Umbilical cord (tissue), 2 donors: ENCODE results near the gene CHRD. TPM values are rescaled to one million over a fixed set of nuclear protein-coding genes. Genes with fewer than 3 reads are reported as not detected.
"Not testable (repeated sequence)": the region's sequence is repeated elsewhere in the genome, so short reads cannot be mapped to it uniquely, and the experiment has no call there.

Experiments
- DNase-seq: peaks from one replicate; pipeline ENCODE4 v3.0.0-alpha.2; 2015; ENCODE audit warnings: low spot score
- total RNA-seq: library from RNA; depleted of rRNA; stranded (reverse); fragments of >200 nt; gene quantifications from one replicate; pipeline ENCODE4 v1.2.3, GENCODE V29; 2014; ENCODE audit warnings: low replicate concordance; ENCODE audit not compliant: insufficient read depth

CHRD gene
- total RNA-seq, 1 donor from 2014 or later, result 13.7 TPM

DNA sequence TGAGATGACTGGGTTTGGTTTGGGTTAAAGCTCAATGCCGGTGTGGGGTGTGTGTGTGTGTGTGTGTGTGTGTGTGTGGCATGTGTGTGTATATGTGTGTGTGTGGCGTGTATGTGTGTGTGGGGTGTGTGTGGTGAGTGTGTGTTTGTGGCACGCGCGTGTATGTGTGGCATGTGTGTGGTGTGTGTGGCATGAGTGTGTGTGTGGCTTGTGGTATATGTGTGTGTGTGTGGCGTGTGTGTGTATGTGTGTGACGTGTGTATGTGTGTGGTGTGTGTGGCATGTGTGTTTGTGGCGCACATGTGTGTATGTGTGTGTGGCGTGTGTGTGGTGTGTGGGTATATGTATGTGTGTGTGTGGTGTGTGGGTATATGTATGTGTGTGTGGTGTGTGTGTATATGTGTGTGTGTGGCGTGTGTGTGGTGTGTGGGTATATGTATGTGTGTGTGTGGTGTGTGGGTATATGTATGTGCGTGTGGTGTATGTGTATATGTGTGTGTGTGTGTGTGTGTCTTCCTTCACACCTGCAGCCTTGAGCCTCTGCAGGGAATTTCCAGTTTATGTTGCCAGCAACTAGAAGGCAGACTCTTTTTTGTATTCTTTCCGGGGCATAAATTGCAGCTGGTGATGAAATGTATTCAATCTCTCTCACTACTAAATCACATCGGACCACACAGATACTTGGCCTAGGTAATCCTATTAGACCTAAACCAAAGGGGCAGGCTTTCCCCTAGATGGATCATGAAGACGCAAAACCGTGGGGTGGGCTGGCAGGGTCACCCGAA is 34.8 kb downstream of the CHRD start:
- no peak for DNase-seq

DNA sequence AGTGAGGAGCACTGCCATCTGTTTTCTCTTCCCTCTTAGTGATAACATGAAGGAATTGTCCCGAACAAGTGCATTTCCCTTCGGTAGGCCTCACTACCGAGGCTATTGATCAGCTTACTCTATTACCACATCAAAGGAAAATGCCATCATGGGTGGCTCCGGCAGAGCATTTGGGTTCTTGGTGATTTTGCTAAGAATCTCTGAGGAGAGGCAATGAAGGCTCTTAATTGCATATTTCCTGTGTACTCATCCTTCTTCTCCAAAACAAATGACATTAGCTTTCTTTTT is 35.3 kb downstream of the CHRD start:
- no peak for DNase-seq

DNA sequence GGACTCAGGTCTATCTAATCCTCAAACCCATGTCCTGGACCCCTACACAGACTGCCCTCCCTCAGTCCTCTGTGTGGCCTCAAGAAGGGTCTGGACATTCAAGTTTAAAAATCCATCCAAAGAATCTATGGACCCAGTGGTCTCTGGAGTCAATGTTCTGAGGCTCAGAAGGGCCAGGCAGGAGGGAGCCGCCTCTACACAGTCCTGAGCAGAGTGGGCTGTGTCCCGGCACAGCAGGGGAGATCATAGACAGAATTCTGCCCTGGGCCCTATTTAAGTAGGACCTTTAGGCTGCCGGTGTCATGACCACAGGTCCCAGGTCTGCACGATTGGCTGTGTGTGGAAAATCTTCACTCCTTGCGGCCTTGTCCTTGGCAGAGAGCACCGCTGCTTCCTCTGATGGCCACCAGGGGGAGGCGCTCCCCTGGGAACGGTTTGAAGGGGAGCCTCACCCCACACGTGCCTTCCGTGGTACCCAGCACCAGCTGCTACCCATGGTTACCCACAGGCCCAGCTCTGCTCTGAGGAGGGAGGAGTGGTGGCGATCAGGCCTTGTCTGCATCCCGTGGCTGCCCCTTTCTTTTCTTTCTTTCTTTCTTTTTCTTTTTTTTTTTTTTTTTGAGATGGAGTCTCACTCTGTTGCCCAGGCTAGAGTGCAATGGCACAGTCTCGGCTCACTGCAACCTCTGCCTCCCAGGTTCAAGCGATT is 37.9 kb downstream of the CHRD start:
- DNase-seq, result peak; percentile 61

DNA sequence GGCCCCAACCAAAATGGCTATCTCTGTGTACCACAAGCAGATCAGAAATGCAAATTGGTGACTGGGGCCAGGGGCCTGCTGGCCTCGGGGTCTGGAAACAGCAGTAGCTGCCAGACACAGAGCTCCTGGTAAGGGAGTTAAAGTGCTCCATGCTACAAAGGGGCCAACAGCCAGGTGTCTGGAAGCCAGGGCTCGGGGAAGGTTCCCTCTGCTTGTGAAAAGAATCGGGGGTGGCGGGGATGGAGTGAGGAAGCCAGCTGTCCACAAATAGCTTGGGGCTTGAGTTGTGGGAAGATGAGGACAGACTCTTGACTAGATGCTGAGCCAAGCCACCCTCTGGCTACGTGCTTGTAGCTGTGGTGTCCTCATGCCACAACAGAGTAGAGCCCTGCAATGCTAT is 39.3 kb downstream of the CHRD start:
- no peak for DNase-seq

DNA sequence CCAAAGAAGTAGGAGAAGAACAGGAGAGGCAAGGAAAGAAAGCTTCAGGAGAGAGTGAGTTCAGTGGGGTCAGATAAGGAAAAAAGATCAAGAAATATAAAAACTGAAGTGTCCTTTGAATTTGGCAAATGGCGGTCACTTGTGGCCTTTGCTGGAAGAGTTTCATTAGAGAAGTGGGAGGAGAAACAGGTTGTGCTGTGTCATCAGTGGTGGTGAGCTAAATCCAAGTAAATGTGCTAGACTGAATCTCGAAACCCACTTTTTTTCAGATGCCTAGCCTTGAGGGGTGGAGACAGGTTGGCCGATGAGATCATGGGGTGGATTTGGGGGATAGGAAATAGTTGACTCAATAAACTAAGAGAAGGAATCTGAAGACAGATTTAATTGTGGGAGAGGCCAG is 43.7 kb downstream of the CHRD start:
- DNase-seq, result no peak

DNA sequence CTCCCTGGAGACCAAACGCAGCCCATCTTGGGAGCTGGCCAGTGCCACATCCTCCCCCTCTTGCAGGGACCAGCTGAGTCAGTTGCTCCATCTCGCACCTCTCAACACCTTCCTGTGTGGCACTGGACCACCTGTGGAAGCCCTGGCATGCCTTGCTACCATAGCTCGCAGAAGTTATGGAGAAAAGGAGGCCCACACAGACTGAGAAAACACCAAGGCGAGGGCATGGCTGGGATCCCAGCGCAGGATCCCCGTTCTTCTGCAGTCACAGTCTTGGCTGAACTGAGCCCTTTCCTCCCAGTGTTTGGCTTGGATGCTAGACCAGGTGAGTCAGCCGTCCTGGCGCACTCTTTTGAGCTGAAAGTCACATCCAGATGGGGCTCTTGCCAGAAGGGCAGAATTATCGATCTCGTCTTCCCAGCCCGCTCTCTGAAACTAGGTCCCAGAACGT is 46.9 kb downstream of the CHRD start:
- DNase-seq, result no peak

DNA sequence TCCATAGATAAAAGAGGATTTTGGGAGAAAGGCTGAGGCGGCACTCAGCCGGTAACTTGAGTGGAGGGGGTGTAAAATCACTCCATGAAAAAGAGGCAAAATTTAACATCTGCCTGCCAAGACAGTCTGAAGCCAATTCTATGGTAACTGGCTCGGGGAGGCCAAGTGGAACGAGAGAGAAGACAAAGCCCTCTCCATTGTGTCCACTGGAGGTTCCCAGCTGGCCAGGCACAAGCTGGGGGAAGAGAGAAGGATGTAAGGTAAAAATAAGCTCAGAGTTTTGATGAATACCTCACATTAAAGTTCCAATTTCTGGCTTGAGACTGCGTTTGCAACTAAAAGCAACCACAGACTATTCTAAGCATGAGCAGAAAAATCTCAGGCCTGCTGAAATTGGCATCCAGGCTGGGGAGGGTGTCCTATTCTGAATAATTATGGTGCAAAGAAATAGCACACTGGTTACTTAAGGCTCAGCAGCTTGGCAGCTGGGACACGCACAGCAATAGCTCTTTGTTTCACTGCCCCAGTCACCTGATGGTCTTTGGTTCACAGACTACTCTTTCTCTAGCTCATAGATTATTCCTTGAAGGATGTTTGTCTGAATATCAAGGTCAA is 48.8 kb downstream of the CHRD start:
- no peak for DNase-seq

DNA sequence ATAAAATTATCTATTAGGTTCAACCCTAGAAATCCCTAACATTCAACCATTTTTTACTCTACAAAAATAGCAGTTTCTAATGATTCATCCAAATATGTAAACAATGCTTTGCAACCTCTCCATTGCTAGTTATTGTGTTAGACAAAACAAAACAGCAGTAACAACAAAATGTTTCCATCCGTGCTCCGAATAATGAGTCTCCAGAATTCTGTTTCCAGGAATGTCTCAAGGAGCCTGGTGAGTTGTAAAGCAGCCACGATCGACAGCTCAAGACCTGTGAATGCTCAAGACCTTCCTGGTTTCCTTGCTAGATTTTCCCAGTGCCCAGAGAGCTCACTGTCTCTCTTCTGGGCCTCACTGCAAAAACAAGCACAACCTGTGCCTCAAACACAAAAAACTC is 49.9 kb downstream of the CHRD start:
- DNase-seq, result no peak

DNA sequence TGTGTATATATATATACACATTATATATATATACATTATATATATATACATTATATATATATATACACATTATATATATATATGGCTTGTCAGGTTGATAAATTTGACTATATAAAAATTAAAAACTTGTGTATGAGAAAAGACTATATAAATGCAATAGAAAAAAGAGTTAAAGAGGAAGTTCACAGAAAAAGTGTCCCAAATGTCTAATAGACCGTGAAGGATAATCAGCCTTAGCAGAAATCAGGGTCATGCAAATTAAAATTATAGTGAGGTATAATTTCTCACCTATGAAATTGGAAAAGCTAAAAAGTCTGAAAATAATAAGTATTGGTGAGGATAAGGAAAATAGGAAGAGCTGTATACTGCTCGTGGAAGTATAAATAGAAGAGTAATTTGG is 51.1 kb downstream of the CHRD start:
- DNase-seq, result no peak

DNA sequence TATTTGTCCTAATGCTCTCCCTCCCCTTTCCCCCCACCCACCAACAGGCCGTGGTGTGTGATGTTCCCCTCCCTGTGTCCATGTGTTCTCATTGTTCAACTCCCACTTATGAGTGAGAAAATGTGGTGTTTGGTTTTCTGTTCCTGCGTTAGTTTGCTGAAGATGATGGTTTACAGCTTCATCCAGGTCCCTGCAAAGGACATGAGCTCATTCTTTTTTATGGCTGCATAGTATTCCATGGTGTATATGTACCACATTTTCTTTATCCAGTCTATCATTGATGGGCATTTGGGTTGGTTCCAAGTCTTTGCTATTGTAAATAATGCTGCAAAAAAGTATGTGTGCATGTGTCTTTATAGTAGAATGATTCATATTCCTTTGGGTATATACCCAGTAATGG is 53.3 kb downstream of the CHRD start:
- DNase-seq, result not testable (repeated sequence)

DNA sequence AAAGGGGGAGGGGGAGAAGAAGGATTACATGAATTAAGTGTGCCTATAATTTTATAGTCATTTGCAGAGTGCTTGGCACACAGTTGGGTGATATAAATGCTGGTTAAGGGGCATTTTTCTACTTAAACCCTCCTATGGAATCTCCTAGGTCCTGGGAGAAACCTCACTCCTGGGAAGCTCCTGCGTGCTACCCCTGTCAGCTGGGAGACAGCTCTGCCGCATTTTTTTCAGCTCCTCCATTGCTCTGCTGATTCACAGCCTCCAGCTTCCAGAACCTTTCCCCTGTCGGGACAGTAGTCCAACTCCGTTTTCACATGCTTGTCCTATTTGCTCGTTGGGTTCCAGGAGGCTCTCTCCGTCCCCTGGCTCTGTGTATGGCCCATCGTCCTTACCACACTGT is 59.2 kb downstream of the CHRD start:
- DNase-seq, result no peak

Other genes starting within 250 kb of the CHRD start
- gene EIF2B5, start 244.7 kb upstream of the CHRD start, total RNA-seq, result 24.3 TPM
- 28.9 TPM for gene DVL3, start 224.7 kb upstream of the CHRD start, total RNA-seq
- 287 TPM for gene AP2M1, start 205.2 kb upstream of the CHRD start, total RNA-seq
- gene ABCF3, start 193.9 kb upstream of the CHRD start, total RNA-seq, result 45.3 TPM
- gene VWA5B2, start 150.5 kb upstream of the CHRD start, total RNA-seq, result 1.7 TPM
- gene ALG3, start 131.1 kb upstream of the CHRD start, total RNA-seq, result 27.7 TPM
- not detected for gene EEF1AKMT4, start 130.4 kb upstream of the CHRD start, total RNA-seq
- not detected for gene CAMK2N2, start 118.5 kb upstream of the CHRD start, total RNA-seq
- gene ECE2, start 104.0 kb upstream of the CHRD start, total RNA-seq, result not detected
- 191 TPM for gene PSMD2, start 80.8 kb upstream of the CHRD start, total RNA-seq
- 89.6 TPM for gene EIF4G1, start 65.4 kb upstream of the CHRD start, total RNA-seq
- 13.2 TPM for gene FAM131A, start 42.5 kb upstream of the CHRD start, total RNA-seq
- 4.3 TPM for gene CLCN2, start 18.4 kb upstream of the CHRD start, total RNA-seq
- 58.3 TPM for gene POLR2H, start 18.3 kb upstream of the CHRD start, total RNA-seq
- gene THPO, start 1.8 kb upstream of the CHRD start, total RNA-seq, result not detected
- gene EPHB3, start 181.7 kb downstream of the CHRD start, total RNA-seq, result 40.0 TPM